Testis (tissue), 2 donors: ENCODE measurements around the gene SNAPC2.

ENCODE experiments used
- POLR2A ChIP-seq: fragments of 450-650 bp; IDR thresholded peaks from one replicate; pipeline ENCODE4 v1.6.1; 2017; ENCODE audit warnings: antibody characterized with exemption, mild to moderate bottlenecking, moderate library complexity
- TF ChIP-seq, protein P1 (sequence below), 3 experiments: fragments of 450-650 bp in 2 of 3; fragments of 200-600 bp in 1 of 3; sonication (generic) in 1 of 3; IDR thresholded peaks; one replicate each; pipeline ENCODE4 v1.5.1; 2016 to 2019; ENCODE audit warnings: antibody characterized with exemption in 3 of 3, mild to moderate bottlenecking in 2 of 3, moderate library complexity in 1 of 3

DNA sequence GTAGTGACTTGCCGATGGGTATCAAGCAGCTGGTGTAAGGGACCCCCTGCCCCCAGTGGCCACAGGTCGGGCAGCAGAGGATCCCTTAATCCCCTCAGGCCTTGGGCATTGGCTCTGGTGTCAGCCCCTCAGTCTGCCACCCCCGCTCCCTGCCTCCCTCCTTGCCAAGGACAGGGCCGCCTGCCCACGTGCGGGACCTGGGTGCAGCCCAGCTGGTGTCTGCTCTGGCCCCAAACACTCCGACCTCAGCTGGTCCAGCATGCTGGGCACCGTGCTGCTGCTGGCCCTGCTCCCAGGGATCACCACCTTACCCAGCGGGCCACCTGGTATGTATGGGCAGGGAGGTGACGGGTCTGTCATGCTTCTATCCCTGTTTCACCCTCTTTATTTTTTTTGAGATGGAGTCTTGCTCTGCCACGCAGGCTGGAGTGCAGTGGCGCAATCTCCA, 5.5 kb upstream of the SNAPC2 start, which contains the start of gene TGFBR3L:
- TF ChIP-seq POLR2A = no peak
- TF ChIP-seq, protein P1, sequence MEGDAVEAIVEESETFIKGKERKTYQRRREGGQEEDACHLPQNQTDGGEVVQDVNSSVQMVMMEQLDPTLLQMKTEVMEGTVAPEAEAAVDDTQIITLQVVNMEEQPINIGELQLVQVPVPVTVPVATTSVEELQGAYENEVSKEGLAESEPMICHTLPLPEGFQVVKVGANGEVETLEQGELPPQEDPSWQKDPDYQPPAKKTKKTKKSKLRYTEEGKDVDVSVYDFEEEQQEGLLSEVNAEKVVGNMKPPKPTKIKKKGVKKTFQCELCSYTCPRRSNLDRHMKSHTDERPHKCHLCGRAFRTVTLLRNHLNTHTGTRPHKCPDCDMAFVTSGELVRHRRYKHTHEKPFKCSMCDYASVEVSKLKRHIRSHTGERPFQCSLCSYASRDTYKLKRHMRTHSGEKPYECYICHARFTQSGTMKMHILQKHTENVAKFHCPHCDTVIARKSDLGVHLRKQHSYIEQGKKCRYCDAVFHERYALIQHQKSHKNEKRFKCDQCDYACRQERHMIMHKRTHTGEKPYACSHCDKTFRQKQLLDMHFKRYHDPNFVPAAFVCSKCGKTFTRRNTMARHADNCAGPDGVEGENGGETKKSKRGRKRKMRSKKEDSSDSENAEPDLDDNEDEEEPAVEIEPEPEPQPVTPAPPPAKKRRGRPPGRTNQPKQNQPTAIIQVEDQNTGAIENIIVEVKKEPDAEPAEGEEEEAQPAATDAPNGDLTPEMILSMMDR (IDR thresholded peaks at IDR 0.05) = no peak
